B cell (primary cell): ENCODE measurements around the gene L3MBTL1. TPM values are rescaled to one million over a fixed set of nuclear protein-coding genes. Genes with fewer than 3 reads are reported as not detected.

Source experiments
- ATAC-seq: fragments of 200-7000 bp; cut with Tn5 transposase; one replicate; pipeline ENCODE4 v1.10.0; 2021; ENCODE audit warnings: low read depth, mild to moderate bottlenecking, moderate number of reproducible peaks, moderate library complexity
- CTCF ChIA-PET: fragments of 350-600 bp; sonication (Branson Sonifier 250); formaldehyde crosslinking; loops from one replicate; lab custom pipeline; 2021; ENCODE audit warnings: antibody characterized with exemption, inconsistent platforms; lab: Charles Lee
- POLR2A ChIA-PET: fragments of 350-600 bp; sonication (Branson Sonifier 250); formaldehyde crosslinking; loops from one replicate; lab custom pipeline; 2021; ENCODE audit warnings: antibody characterized with exemption; lab: Charles Lee
- DNase-seq: peaks from one replicate; pipeline ENCODE4 v3.0.0; 2013
- H2AFZ ChIP-seq: 2 replicates; pipeline ENCODE4 v1.6.1; 2012; ENCODE audit warnings: mild to moderate bottlenecking, low read depth, low read length; ENCODE audit not compliant: insufficient read depth, poor library complexity, severe bottlenecking
- H3K27ac ChIP-seq, 2 donors: 1 replicate in 1 of 2; 2 replicates in 1 of 2; pipeline ENCODE4 v1.5.1; 2012 to 2013; ENCODE audit warnings: low read length in 2 of 2, mild to moderate bottlenecking in 2 of 2, moderate library complexity in 1 of 2
- H3K27me3 ChIP-seq, 4 experiments: fragments of 200-600 bp in 1 of 4; sonication (generic) in 1 of 4; replicated peaks in 1 of 4; 1 replicate in 2 of 4; 2 replicates in 2 of 4; pipeline versions ENCODE4 v1.6.1 to v1.7.0; 2013 to 2016; ENCODE audit warnings: low read length in 3 of 4, mild to moderate bottlenecking in 2 of 4, mixed read lengths in 1 of 4, moderate library complexity in 1 of 4; ENCODE audit not compliant: insufficient read depth in 4 of 4, control insufficient read depth in 3 of 4; ENCODE audit errors: control extremely low read depth in 1 of 4
- H3K36me3 ChIP-seq, 2 experiments: replicated peaks in 1 of 2; 1 replicate in 1 of 2; 2 replicates in 1 of 2; pipeline versions ENCODE4 v1.6.1 to v1.7.1; 2013; ENCODE audit warnings: low read length in 1 of 2; ENCODE audit not compliant: insufficient read depth in 2 of 2, control insufficient read depth in 1 of 2; ENCODE audit errors: control extremely low read depth in 1 of 2, extremely low read depth in 1 of 2
- H3K4me1 ChIP-seq, 2 donors: fragments of 200-600 bp in 1 of 2; sonication (generic) in 1 of 2; 1 replicate in 1 of 2; 2 replicates in 1 of 2; pipeline versions ENCODE4 v1.5.1 to v1.6.1; 2013 to 2017; ENCODE audit warnings: low read length in 2 of 2; ENCODE audit not compliant: control insufficient read depth in 2 of 2, insufficient read depth in 2 of 2
- H3K4me2 ChIP-seq: replicated peaks from 2 replicates; pipeline ENCODE3; 2012; ENCODE audit warnings: mild to moderate bottlenecking, low read depth, low read length; ENCODE audit not compliant: poor library complexity, severe bottlenecking
- H3K4me3 ChIP-seq, 5 experiments: fragments of 200-600 bp in 1 of 5; sonication (generic) in 1 of 5; 1 replicate in 3 of 5; 2 replicates in 2 of 5; pipeline versions ENCODE4 v1.5.1 to v1.7.0; 2011 to 2016; ENCODE audit warnings: low read length in 4 of 5, mild to moderate bottlenecking in 4 of 5, low read depth in 2 of 5, control low read depth in 1 of 5, moderate library complexity in 1 of 5; ENCODE audit not compliant: insufficient read depth in 1 of 5; ENCODE audit errors: control extremely low read depth in 1 of 5, extremely low read depth in 1 of 5
- H3K79me2 ChIP-seq: fragments of 200-600 bp; sonication (generic); one replicate; pipeline ENCODE4 v1.6.0; 2016; ENCODE audit warnings: low read length; ENCODE audit not compliant: control insufficient read depth, insufficient read depth
- H3K9ac ChIP-seq: fragments of 200-600 bp; sonication (generic); 2 replicates; pipeline ENCODE4 v1.6.1; 2017; ENCODE audit warnings: mild to moderate bottlenecking, low read length, moderate library complexity
- H3K9me3 ChIP-seq, 3 donors: one replicate each; pipeline versions ENCODE4 v1.6.1 to v1.7.1; 2013; ENCODE audit warnings: low read length in 2 of 3; ENCODE audit not compliant: control insufficient read depth in 2 of 3, insufficient read depth in 1 of 3; ENCODE audit errors: control extremely low read depth in 1 of 3
- H4K20me1 ChIP-seq: 2 replicates; pipeline ENCODE4 v1.6.0; 2012; ENCODE audit warnings: mild to moderate bottlenecking, low read length; ENCODE audit not compliant: insufficient read depth, control insufficient read depth, poor library complexity, severe bottlenecking
- H3K27ac Mint-ChIP-seq: one replicate; pipeline ENCODE4 v1.8.0; 2021; ENCODE audit warnings: mixed read lengths
- H3K27me3 Mint-ChIP-seq: one replicate; pipeline ENCODE4 v1.8.0; 2021; ENCODE audit warnings: mixed read lengths
- H3K4me1 Mint-ChIP-seq: one replicate; pipeline ENCODE4 v1.8.0; 2021; ENCODE audit warnings: mixed read lengths
- H3K4me3 Mint-ChIP-seq: one replicate; pipeline ENCODE4 v1.8.0; 2021; ENCODE audit warnings: mixed read lengths
- H3K9me3 Mint-ChIP-seq: one replicate; pipeline ENCODE4 v1.8.0; 2022; ENCODE audit warnings: mixed read lengths; ENCODE audit not compliant: insufficient read depth
- CTCF ChIP-seq: fragments of 200-600 bp; IDR thresholded peaks from one replicate; pipeline ENCODE4 v1.8.0; 2022; ENCODE audit warnings: antibody characterized with exemption, mild to moderate bottlenecking
- EZH2 ChIP-seq: IDR thresholded peaks from 2 replicates; pipeline ENCODE4 v1.6.1; 2012; ENCODE audit warnings: borderline replicate concordance, low read depth, mild to moderate bottlenecking, moderate library complexity, low read length; ENCODE audit not compliant: insufficient read depth, poor library complexity, severe bottlenecking
- WGBS: methylation state at CpG from one replicate; pipeline ENCODE4 v1.1.5; 2013; ENCODE audit warnings: missing lambda C conversion rate; ENCODE audit not compliant: insufficient coverage; 5-methylcytosine and 5-hydroxymethylcytosine counted together
- intact Hi-C: fragments of 100-400 bp; cut with micrococcal nuclease; formaldehyde crosslinking; loops from one replicate; pipeline ENCODE4 v1.10.0; 2022
- polyA plus RNA-seq: library from polyadenylated mRNA; depleted of rRNA; stranded (reverse); fragments of >200 nt; gene quantifications from 2 replicates; pipeline ENCODE4 v1.2.3, GENCODE V29; 2012
- total RNA-seq, 2 donors: library from RNA; stranded (reverse); fragments of 120-200 nt in 1 of 2; gene quantifications; 1 replicate in 1 of 2; 2 replicates in 1 of 2; pipeline versions ENCODE4 v1.2.3 to v1.2.4, GENCODE V29; 2013 to 2022

Gene L3MBTL1
- total and polyA plus RNA-seq, 2 donors (not counting 1 experiment from before 2014, with no cell fraction given), result 15.6 to 31.4 TPM

- CTCF ChIA-PET, result interaction anchor here (2.7 kb wide), 1 partner anchor 9 kb away, joined by 12 read pairs; no protein-coding TSS in a partner anchor
- Mint-ChIP-seq H3K4me1 (no peaks in the 10 kb centered on the region), H3K9me3 (no peaks in the 10 kb centered on the region), H3K4me3 (no peak overlapping the region), H3K27me3 (no peaks in the 10 kb centered on the region), H3K27ac (no peak overlapping the region)
- Histone ChIP-seq H3K27ac (no peak overlapping the region), H4K20me1 (no peaks in the 10 kb centered on the region), H3K4me3 (no peak overlapping the region), H2AFZ (no peak overlapping the region), H3K79me2 (no peaks in the 10 kb centered on the region), H3K9me3 (no peaks in the 10 kb centered on the region), H3K9ac (no peak overlapping the region), H3K4me1 (no peaks in the 10 kb centered on the region), H3K27me3 (no peaks in the 10 kb centered on the region), H3K36me3 (no peaks in the 10 kb centered on the region), H3K4me2 (no peak overlapping the region)
- WGBS, result 100% methylated on average over 2 of the region's 5 CpGs
- no peak for TF ChIP-seq CTCF
- no peak for TF ChIP-seq EZH2
- DNase-seq (no peak), ATAC-seq (no peak)
- intact Hi-C loops, result no loop called here
- POLR2A ChIA-PET, result no interaction called here
These were observed 21.6 kb downstream of the L3MBTL1 start for GRCh38 chr20:43529051-43529450.

GRCh38 chr20:43529457-43530153 lies 22.1 kb downstream of the L3MBTL1 start:
- H3K4me1 ChIP-seq, result no peaks in the 10 kb centered on the region
- Mint-ChIP-seq H3K9me3 (no peaks in the 10 kb centered on the region), H3K27me3 (no peaks in the 10 kb centered on the region), H3K27ac (no peak overlapping the region), H3K4me1 (no peaks in the 10 kb centered on the region), H3K4me3 (no peak overlapping the region)
- DNase-seq (no peak), ATAC-seq (no peak)
- H3K9me3 ChIP-seq, result no peaks in the 10 kb centered on the region
- no peak overlapping the region for H3K4me3 ChIP-seq
- WGBS, result 89% methylated on average over 3 of the region's 3 CpGs
- no peaks in the 10 kb centered on the region for H3K36me3 ChIP-seq
- no peaks in the 10 kb centered on the region for H4K20me1 ChIP-seq
- ChIA-PET CTCF (interaction anchor here (1.6 to 2.7 kb wide), 2 partner anchors 8 to 162 kb away, joined by 6 to 12 read pairs; no protein-coding TSS in a partner anchor), POLR2A (no interaction called here)
- H3K79me2 ChIP-seq, result no peaks in the 10 kb centered on the region
- TF ChIP-seq CTCF, result no peak
- no peak for TF ChIP-seq EZH2
- H3K27me3 ChIP-seq, result no peaks in the 10 kb centered on the region
- H3K9ac ChIP-seq, result no peak overlapping the region
- H2AFZ ChIP-seq, result no peak overlapping the region
- intact Hi-C loops, result no loop called here
- H3K4me2 ChIP-seq, result no peak overlapping the region
- no peak overlapping the region for H3K27ac ChIP-seq
